Caki2 (cell line): Measurements from ENCODE around the gene CDIP1. TPM values are rescaled to one million over a fixed set of nuclear protein-coding genes. Genes with fewer than 3 reads are reported as not detected.

Experiments used
- DNase-seq: peaks from one replicate; pipeline ENCODE4 v3.0.0-alpha.2; 2015; ENCODE audit warnings: low read depth
- in situ Hi-C: cut with HindIII; loops from 2 replicates; pipeline ENCODE4 v1.10.0; 2016; ENCODE audit warnings: low sequenced_read_pairs, low pct_unique_long_range_greater_than_20kb, mixed read lengths
- total RNA-seq: library from RNA; depleted of rRNA; stranded (reverse); fragments of >200 nt; shearing (Covaris generic); gene quantifications from 2 replicates; pipeline ENCODE4 v1.2.3, GENCODE V29; 2014; ENCODE audit warnings: low replicate concordance; rRNA removed

The CDIP1 gene
- total RNA-seq, 1 experiment from 2014 or later, result 0.20 TPM

DNA sequence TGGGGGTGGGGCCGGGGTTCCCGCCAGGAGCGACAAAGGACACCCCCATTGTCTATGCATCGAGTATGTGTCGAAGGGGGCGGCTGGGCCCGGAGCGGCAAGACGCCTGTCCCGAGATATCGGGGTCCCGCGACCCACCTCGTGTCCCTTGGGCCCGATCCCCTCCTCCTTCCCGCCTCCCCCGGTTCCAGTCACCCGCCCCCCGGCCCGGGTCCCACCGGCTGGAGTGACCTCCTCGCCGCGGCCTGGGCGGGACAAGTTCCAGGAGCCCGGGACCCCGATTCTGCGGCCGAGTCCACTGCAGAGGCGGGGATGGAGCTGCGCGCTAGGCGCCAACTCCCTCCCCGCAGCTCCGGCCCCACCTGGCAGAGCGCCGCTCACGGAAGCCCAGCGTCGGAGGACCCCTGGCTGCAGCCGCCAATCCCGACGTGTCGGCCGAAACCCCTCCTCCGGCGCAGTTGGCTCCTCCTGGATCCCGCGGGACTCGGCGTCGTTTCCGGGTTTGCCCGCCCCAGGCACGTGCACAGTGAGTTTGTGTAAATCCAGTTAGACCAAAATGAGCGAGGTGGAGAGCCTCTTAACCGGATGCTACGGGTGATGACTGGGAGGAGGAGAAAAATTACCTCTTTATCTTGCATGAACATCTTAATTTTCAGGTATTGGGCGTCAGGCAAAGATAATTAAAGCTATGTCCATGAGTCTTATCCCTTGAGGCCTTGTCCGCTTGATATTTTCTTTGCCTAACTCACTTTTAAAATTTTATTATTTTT is 64.2 kb downstream of the CDIP1 start, which contains the start of gene NMRAL1:
Gene NMRAL1, minus strand, starts transcription at position 434 of the 770 bp plus-strand sequence. CDS start 493 bp downstream, outside the sequence.
- in situ Hi-C loops, result no loop called here
- peak; percentile 96 for DNase-seq

DNA sequence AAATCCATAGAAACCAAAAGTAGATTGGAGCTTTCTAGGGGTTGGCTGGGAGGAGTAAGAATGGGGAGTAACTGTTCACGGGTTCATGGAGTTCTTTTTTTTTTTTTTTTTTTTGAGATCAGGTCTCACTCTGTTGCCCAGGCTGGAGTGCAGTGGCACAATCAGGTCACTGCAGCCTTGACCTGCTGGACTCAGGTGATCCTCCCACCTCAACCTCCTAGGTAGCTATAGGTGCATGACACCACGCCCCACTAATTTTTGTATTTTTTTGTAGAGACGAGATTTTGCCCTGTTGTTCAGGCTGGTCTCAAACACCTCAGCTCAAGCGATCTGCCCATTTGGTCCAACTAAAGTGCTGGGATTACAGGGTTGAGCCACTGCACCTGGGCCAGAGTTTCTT is 65.7 kb downstream of the CDIP1 start:
- in situ Hi-C loops, result no loop called here
- DNase-seq, result no peak

DNA sequence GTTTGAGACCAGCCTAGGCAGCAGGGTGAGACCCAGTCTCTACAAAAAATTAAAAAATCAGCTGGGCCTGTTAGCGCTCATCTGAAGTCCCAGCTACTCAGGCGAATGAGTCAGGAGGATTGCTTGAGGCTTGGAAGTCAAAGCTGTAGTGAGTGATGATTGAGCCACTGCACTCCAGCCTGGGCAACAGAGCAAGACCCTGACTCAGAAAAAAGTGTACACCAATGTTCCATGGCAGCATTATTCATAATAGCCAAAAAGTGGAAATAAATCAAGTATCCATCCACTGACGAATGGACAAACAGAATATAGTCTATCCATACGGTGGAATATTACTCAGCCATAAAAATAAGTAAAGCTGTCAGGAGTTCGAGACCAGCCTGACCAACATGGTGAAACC is 66.7 kb downstream of the CDIP1 start:
- no peak for DNase-seq
- in situ Hi-C loops, result no loop called here

DNA sequence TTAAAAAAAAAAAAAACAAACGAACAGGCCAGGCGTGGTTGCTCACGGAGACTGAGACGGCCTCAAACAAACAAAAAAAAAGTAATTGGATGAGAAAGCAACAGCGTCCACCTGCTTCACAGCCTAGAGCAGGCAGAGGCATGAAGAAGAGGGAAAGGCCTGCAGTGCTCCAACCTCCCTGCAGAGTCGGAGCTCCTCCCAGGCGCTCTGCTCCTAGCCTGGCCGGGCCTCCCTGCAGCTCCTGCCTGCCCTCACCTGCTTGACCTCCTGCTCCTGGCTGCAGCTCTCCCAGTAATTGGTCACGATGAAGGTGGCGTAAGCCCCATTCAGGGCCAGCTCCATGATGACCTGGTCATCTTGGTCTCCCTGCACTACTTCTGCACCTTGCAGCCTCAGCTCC is 69.6 kb downstream of the CDIP1 start:
- in situ Hi-C loops, result no loop called here
- DNase-seq, result no peak

DNA sequence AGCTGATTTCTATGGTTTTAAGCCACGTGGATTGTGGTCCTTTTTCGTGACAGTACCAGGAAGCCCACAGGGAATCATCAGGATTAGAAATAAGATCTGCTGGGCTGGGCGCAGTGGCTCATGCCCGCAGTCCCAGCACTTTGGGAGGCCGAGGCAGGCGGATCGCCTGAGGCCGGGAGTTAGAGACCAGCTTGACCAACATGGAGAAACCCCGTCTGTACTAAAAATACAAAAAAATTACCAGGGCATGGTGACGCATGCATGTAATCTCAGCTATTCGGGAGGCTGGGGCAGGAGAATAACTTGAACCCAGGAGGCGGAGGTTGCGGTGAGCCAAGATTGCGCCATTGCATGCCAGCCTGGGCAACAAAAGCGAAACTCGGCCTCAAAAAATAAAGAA is 70.7 kb downstream of the CDIP1 start:
- in situ Hi-C loops, result no loop called here
- DNase-seq, result no peak

DNA sequence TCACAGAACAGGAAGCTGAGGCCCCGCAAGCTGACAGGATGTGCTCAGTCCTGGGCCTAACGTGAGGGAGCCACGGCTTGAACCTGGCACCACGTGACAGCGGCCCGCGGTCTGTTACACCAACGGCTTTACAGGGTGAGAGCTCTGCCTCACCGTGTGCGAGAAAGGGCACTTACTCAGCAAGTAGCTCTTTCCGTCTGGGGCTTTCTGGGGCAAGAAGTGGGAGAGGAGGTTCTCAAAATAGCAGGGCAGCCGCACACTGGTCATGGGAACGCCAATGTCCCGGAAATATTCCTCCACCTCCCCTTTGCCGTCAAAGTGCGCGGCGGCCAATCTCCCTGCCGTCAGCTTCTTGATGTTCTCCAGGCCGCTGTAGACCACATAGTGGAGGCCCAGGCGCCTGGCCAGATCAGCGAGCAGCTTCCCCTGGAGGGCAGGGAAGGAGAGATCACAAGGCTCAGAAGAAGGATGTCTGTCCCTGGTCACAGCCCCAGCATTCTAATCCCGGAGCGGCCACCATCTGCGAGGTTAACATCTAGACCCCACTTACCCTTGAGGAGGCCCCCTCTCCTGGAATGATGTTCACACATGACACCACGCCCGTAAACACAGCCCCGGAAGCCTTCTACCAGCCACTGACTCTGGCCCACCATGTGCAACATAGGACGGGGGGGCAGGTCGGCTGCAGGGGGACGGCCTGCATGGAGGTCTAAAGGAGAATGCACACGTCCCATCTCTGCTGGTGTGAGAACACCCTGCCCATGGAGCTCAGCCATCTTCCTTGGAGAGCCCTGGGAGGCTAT is 72.4 kb downstream of the CDIP1 start:
- in situ Hi-C loops, result no loop called here
- DNase-seq, result no peak

DNA sequence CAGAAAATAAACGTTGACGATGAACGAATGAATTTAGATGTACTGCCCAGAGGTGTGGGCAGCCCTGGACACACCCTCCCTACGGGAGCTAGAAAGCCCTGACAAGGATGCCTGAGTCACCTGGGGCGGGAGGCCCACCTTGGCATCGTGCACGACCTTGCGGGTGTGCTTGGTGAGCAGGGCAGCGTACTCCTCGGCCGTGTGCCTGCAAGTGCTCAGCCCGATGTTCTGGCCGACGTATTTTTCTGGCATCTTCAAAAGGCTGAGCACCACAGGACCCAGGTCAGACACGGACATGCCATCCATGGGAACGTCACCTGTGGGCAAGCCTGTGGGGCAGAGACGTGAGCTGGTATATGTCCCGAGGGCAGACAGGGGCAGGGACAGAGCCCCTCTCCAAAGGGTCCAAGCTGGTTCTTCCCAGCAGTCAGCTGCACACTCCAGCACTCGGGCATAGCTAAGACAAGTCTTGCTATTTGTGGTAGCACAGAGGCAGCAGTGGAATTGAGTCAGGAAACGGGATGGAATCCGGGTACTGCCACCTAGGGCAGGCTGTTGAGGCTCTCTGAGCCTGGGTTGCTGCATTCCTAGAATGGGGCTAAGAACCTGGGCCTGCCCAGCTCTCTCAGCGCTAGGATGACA is 74.9 kb downstream of the CDIP1 start:
- no peak for DNase-seq
- in situ Hi-C loops, result loop anchor here (5.0 kb wide), 1 partner anchor 39 kb away; no protein-coding TSS in a partner anchor

DNA sequence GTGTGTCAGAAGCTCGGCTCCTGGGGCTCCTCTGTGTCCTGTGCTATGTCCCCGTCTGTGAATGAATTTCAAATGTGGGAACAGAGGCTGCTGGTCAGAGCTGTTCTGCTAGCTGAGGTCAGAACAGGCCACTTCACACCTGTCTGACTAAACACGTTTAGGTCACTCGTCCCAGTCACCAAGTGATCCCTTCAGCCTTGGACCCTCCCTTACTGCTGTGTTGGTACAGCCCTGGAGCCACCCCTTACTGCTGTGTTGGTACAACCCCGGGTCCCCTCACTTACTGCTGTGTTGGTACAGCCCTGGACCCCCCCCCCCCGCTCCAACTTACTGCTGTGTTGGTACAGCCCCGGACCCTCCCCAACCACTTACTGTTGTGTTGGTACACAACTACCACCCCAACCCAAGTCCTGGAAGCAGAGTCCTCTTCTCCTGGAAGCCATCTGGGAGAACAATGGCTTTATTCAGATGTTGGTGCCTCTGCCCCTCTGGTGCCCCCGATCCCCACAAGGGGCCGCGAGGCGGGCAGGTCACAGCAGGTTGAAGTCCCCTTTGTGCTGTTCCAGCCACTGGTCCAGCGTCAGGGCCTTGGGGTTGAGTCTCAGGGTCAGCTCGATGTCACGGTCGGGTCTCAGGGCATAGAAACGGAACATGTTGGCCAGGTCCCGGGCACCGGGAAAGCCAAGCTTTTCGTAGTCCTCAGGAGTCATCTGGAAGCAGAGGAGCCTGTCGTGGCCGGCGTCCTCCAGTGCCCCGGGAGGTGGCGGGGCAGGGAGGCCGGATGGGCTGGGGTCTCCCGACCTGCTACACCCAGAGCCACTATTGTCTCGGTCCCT is 77.1 kb downstream of the CDIP1 start:
- in situ Hi-C loops, result loop anchor here (5.0 kb wide), 1 partner anchor 41 kb away; no protein-coding TSS in a partner anchor
- no peak for DNase-seq

DNA sequence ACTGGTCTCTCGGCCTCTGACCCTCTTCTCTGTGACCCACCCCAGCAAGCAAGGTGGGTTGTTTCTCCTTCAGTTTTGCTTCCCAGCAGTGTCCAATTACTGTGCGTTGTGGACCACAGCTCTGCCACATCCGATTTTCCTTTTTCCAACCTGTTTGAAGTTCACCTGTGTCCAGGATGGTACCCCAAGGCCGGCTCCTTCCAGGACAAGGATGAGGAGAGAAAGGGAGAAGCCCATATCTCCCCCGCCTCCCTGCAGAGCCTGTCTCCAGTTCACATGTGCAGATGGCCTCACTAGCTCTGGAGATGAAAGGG is 77.7 kb downstream of the CDIP1 start:
- in situ Hi-C loops, result loop anchor here (5.0 kb wide), 1 partner anchor 41 kb away; no protein-coding TSS in a partner anchor
- DNase-seq, result no peak

Other genes starting within 250 kb of the CDIP1 start
- gene GLIS2, start 222.7 kb downstream of the CDIP1 start, total RNA-seq, result 5.7 and 7.4 TPM in 2 replicates
- 58.8 and 80.7 TPM in 2 replicates for gene PAM16, start 187.5 kb downstream of the CDIP1 start, total RNA-seq
- gene VASN, start 166.9 kb downstream of the CDIP1 start, total RNA-seq, result 4.3 and 5.5 TPM in 2 replicates
- gene CORO7, start 122.2 kb downstream of the CDIP1 start, total RNA-seq, result 31.7 and 44.7 TPM in 2 replicates
- 106 and 136 TPM in 2 replicates for gene DNAJA3, start 112.9 kb downstream of the CDIP1 start, total RNA-seq
- gene NMRAL1, start 64.1 kb downstream of the CDIP1 start, total RNA-seq, result 211 and 290 TPM in 2 replicates
- gene HMOX2, start 62.4 kb downstream of the CDIP1 start, total RNA-seq, result 59.7 and 65.0 TPM in 2 replicates
- not detected in 2 replicates for gene C16orf96, start 17.6 kb upstream of the CDIP1 start, total RNA-seq
- 4.3 and 12.4 TPM in 2 replicates for gene UBALD1, start 76.1 kb upstream of the CDIP1 start, total RNA-seq
- gene MGRN1, start 86.1 kb upstream of the CDIP1 start, total RNA-seq, result 13.8 and 14.1 TPM in 2 replicates
- 42.4 and 49.2 TPM in 2 replicates for gene NUDT16L1, start 154.8 kb upstream of the CDIP1 start, total RNA-seq
- gene ANKS3, start 195.5 kb upstream of the CDIP1 start, total RNA-seq, result 62.5 and 94.9 TPM in 2 replicates
- gene DNAAF8, start 195.8 kb upstream of the CDIP1 start, total RNA-seq, result 5.4 and 6.6 TPM in 2 replicates
- gene ZNF500, start 228.4 kb upstream of the CDIP1 start, total RNA-seq, result 28.2 and 31.7 TPM in 2 replicates
- gene SEPTIN12, start 249.6 kb upstream of the CDIP1 start, total RNA-seq, result 0.78 TPM in 1 of 2 replicates, not detected in the other